H9 (cell line): Measurements from ENCODE around the gene BICDL2. TPM values are rescaled to one million over a fixed set of nuclear protein-coding genes. Genes with fewer than 3 reads are reported as not detected.

ENCODE experiments used
- DNase-seq: peaks from one replicate; pipeline ENCODE4 v3.0.0-alpha.2; 2017
- H2AFZ ChIP-seq: one replicate; pipeline ENCODE4 v1.6.1; 2013; ENCODE audit warnings: mild to moderate bottlenecking, low read length, control low read depth, moderate library complexity
- H2AK5ac ChIP-seq: 2 replicates; pipeline ENCODE4 v1.6.1; 2013; ENCODE audit warnings: low read length, control low read depth, mixed read lengths; ENCODE audit not compliant: insufficient read length
- H2BK120ac ChIP-seq: one replicate; pipeline ENCODE4 v1.6.1; 2013; ENCODE audit warnings: low read depth, mild to moderate bottlenecking, low read length, control low read depth, inconsistent platforms; ENCODE audit not compliant: poor library complexity, severe bottlenecking
- H2BK12ac ChIP-seq: 2 replicates; pipeline ENCODE4 v1.6.1; 2013; ENCODE audit warnings: low read length, control low read depth, mixed read lengths, low read depth; ENCODE audit not compliant: insufficient read length
- H2BK15ac ChIP-seq: 2 replicates; pipeline ENCODE4 v1.6.1; 2013; ENCODE audit warnings: low read depth, low read length, control low read depth
- H2BK20ac ChIP-seq: one replicate; pipeline ENCODE4 v1.6.1; 2013; ENCODE audit warnings: low read depth, mild to moderate bottlenecking, low read length, control low read depth, inconsistent platforms; ENCODE audit not compliant: poor library complexity, severe bottlenecking
- H2BK5ac ChIP-seq: 2 replicates; pipeline ENCODE4 v1.6.1; 2013; ENCODE audit warnings: low read length, control low read depth, mixed read lengths; ENCODE audit not compliant: insufficient read length
- H3K14ac ChIP-seq: 2 replicates; pipeline ENCODE4 v1.6.1; 2013; ENCODE audit warnings: low read length, control low read depth; ENCODE audit not compliant: insufficient read depth
- H3K18ac ChIP-seq: 2 replicates; pipeline ENCODE4 v1.6.1; 2013; ENCODE audit warnings: low read depth, mild to moderate bottlenecking, mixed read lengths, low read length, control low read depth; ENCODE audit not compliant: insufficient read length
- H3K23ac ChIP-seq: 2 replicates; pipeline ENCODE4 v1.6.1; 2013; ENCODE audit warnings: low read length, control low read depth, mixed read lengths, low read depth; ENCODE audit not compliant: insufficient read length
- H3K23me2 ChIP-seq: 2 replicates; pipeline ENCODE4 v1.6.1; 2013; ENCODE audit warnings: low read depth, mild to moderate bottlenecking, mixed read lengths, low read length, control low read depth; ENCODE audit not compliant: insufficient read length, poor library complexity, severe bottlenecking
- H3K27ac ChIP-seq: 2 replicates; pipeline ENCODE4 v1.5.1; 2013; ENCODE audit warnings: low read length, control low read depth, mixed read lengths, low read depth; ENCODE audit not compliant: insufficient read length
- H3K27me3 ChIP-seq: 2 replicates; pipeline ENCODE4 v1.6.1; 2013; ENCODE audit warnings: low read length, control low read depth, inconsistent platforms; ENCODE audit not compliant: insufficient read depth
- H3K4ac ChIP-seq: 2 replicates; pipeline ENCODE4 v1.6.1; 2013; ENCODE audit warnings: low read depth, mild to moderate bottlenecking, control low read depth, inconsistent platforms, low read length, moderate library complexity
- H3K4me1 ChIP-seq: 2 replicates; pipeline ENCODE4 v1.6.1; 2013; ENCODE audit warnings: low read length, control low read depth, inconsistent platforms; ENCODE audit not compliant: insufficient read depth
- H3K4me2 ChIP-seq: 2 replicates; pipeline ENCODE4 v1.6.1; 2013; ENCODE audit warnings: low read length, control low read depth, mixed read lengths; ENCODE audit not compliant: insufficient read length, insufficient read depth
- H3K56ac ChIP-seq: 2 replicates; pipeline ENCODE4 v1.6.1; 2013; ENCODE audit warnings: low read depth, mild to moderate bottlenecking, mixed read lengths, low read length, control low read depth; ENCODE audit not compliant: insufficient read length
- H3K79me1 ChIP-seq: 2 replicates; pipeline ENCODE4 v1.6.1; 2013; ENCODE audit warnings: low read depth, mild to moderate bottlenecking, moderate library complexity, low read length, control low read depth, inconsistent platforms; ENCODE audit not compliant: insufficient read depth, poor library complexity, severe bottlenecking
- H3K79me2 ChIP-seq: 2 replicates; pipeline ENCODE4 v1.6.1; 2013; ENCODE audit warnings: low read length, control low read depth, inconsistent platforms; ENCODE audit not compliant: insufficient read depth
- H3K9ac ChIP-seq: 2 replicates; pipeline ENCODE4 v1.6.1; 2013; ENCODE audit warnings: low read length, control low read depth, mixed read lengths; ENCODE audit not compliant: insufficient read length; ENCODE audit errors: extremely low read depth
- H3K9me3 ChIP-seq: one replicate; pipeline ENCODE4 v1.6.1; 2013; ENCODE audit warnings: low read depth, low read length, inconsistent platforms; ENCODE audit not compliant: control insufficient read depth
- H3T11ph ChIP-seq: one replicate; pipeline ENCODE4 v1.6.1; 2013; ENCODE audit warnings: mild to moderate bottlenecking, low read length, control low read depth, inconsistent platforms
- H4K20me1 ChIP-seq: one replicate; pipeline ENCODE4 v1.6.1; 2013; ENCODE audit not compliant: control insufficient read depth, insufficient read length, insufficient read depth
- H4K5ac ChIP-seq: 2 replicates; pipeline ENCODE4 v1.6.1; 2013; ENCODE audit warnings: low read depth, mild to moderate bottlenecking, mixed read lengths, low read length, control low read depth; ENCODE audit not compliant: insufficient read length
- H4K8ac ChIP-seq: replicated peaks from 2 replicates; pipeline ENCODE4 v1.6.1; 2013; ENCODE audit warnings: low read length, control low read depth, mixed read lengths, low read depth; ENCODE audit not compliant: insufficient read length
- H4K91ac ChIP-seq: 2 replicates; pipeline ENCODE4 v1.6.1; 2013; ENCODE audit warnings: low read depth, mild to moderate bottlenecking, moderate library complexity, mixed read lengths, low read length, control low read depth; ENCODE audit not compliant: insufficient read length
- H3K27ac Mint-ChIP-seq, 3 experiments: 2 replicates in 2 of 3; 3 replicates in 1 of 3; pipeline ENCODE4 v1.8.0; 2020 to 2021; ENCODE audit warnings: mixed read lengths in 3 of 3, mild to moderate bottlenecking in 1 of 3, moderate library complexity in 1 of 3
- H3K27me3 Mint-ChIP-seq: 2 replicates; pipeline ENCODE4 v1.8.0; 2021; ENCODE audit warnings: low read depth, mild to moderate bottlenecking, moderate library complexity, mixed read lengths
- H3K36me3 Mint-ChIP-seq, 3 experiments: 2 replicates in 2 of 3; 3 replicates in 1 of 3; pipeline ENCODE4 v1.8.0; 2020 to 2021; ENCODE audit warnings: low read depth in 3 of 3, mixed read lengths in 3 of 3; ENCODE audit not compliant: insufficient read depth in 1 of 3
- H3K4me1 Mint-ChIP-seq, 2 experiments: 2 replicates each; pipeline ENCODE4 v1.8.0; 2020; ENCODE audit warnings: mixed read lengths in 2 of 2
- H3K4me3 Mint-ChIP-seq, 2 experiments: 2 replicates in 1 of 2; 3 replicates in 1 of 2; pipeline ENCODE4 v1.8.0; 2020 to 2021; ENCODE audit warnings: mild to moderate bottlenecking in 2 of 2, mixed read lengths in 2 of 2, moderate library complexity in 1 of 2
- H3K9me3 Mint-ChIP-seq, 2 experiments: 2 replicates in 1 of 2; 3 replicates in 1 of 2; pipeline ENCODE4 v1.8.0; 2020; ENCODE audit warnings: mild to moderate bottlenecking in 2 of 2, mixed read lengths in 2 of 2, moderate library complexity in 1 of 2
- WGBS: extraction: QIAGEN DNeasy Blood & Tissue Kit; methylation state at CpG from one replicate; pipeline ENCODE4 v1.1.7; 2013; ENCODE audit warnings: missing lambda C conversion rate, low lambda C conversion rate, mixed read lengths; ENCODE audit not compliant: insufficient read length; ENCODE audit errors: extremely low coverage; 5-methylcytosine and 5-hydroxymethylcytosine counted together
- total RNA-seq: library from RNA; stranded (reverse); gene quantifications from 2 replicates; pipeline ENCODE4 v1.2.1, GENCODE V29; 2021
- TF ChIP-seq, protein P1 (sequence below): fragments of 200-600 bp; sonication (generic); conservative IDR thresholded peaks from 3 replicates; pipeline ENCODE4 v1.8.0; 2021; ENCODE audit warnings: antibody characterized with exemption, mild to moderate bottlenecking

BICDL2 gene
- total RNA-seq, 1 experiment from 2014 or later: 13.5 TPM

DNA sequence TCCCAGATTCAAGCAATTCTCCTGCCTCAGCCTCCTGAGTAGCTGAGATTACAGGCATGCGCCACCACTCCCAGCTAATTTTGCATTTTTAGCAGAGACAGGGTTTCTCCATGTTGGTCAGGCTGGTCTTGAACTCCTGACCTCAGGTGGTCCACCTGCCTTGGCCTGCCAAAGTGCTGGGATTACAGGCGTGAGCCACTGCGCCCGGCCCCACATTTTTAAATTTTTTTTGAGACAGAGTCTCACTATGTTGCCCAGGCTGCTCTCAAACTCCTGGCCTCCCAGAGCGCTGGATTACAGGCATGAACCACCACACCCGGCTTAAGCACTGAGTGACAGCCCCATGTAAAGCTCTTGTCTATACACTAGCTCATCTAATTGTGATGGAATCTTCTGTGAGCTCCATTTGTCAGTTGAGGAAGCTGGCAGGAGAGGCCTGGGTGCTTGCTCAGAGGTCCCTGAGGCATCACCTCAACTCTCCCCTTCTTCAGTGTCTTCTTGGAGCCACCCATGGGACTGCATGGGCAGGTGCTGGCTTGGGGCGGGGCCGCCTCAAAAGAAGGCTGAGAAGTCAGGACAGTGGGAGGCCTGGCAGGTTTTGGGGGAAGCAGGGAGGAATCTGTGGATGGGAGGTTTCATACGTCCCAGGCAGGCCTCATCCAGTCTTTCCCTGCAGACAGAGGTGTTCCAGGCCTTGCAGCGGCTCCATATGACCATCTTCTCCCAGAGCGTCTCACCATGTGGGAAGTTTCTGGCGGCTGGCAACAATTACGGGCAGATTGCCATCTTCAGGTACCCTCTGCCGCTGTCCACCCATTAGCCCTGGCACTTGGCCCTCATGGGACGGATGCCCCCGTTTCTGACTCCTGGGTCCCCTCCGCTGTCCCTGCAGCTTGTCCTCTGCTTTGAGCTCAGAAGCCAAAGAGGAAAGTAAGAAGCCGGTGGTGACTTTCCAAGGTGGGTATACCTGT is 11.4 kb downstream of the BICDL2 start:
- peaks cover 16 to 51% (median 42%) of the 10 kb centered on the region in 3 experiments for H3K36me3 Mint-ChIP-seq
- DNase-seq: peak; percentile 23
- H2BK12ac ChIP-seq: no peak overlapping the region
- H3T11ph ChIP-seq: no peak overlapping the region
- no peak overlapping the region for H3K56ac ChIP-seq
- no peak overlapping the region for H3K9ac ChIP-seq
- H3K14ac ChIP-seq: no peak overlapping the region
- H3K27me3 Mint-ChIP-seq: peaks cover 4% of the 10 kb centered on the region
- no peak overlapping the region for H3K27ac Mint-ChIP-seq
- H4K20me1 ChIP-seq: no peaks in the 10 kb centered on the region
- no peaks in the 10 kb centered on the region for H3K79me1 ChIP-seq
- H3K9me3 ChIP-seq: no peaks in the 10 kb centered on the region
- no peak overlapping the region for H2AFZ ChIP-seq
- no peak overlapping the region for H3K4ac ChIP-seq
- peaks cover 21 to 46% of the 10 kb centered on the region in 2 experiments for H3K4me1 Mint-ChIP-seq
- no peaks in the 10 kb centered on the region for H3K27me3 ChIP-seq
- no peak overlapping the region for H3K27ac ChIP-seq
- no peak overlapping the region for H2BK15ac ChIP-seq
- H3K79me2 ChIP-seq: no peaks in the 10 kb centered on the region
- no peak overlapping the region for H3K4me2 ChIP-seq
- H2AK5ac ChIP-seq: no peak overlapping the region
- WGBS: no CpG with 5 or more reads among the region's 18 CpGs
- TF ChIP-seq, protein P1, sequence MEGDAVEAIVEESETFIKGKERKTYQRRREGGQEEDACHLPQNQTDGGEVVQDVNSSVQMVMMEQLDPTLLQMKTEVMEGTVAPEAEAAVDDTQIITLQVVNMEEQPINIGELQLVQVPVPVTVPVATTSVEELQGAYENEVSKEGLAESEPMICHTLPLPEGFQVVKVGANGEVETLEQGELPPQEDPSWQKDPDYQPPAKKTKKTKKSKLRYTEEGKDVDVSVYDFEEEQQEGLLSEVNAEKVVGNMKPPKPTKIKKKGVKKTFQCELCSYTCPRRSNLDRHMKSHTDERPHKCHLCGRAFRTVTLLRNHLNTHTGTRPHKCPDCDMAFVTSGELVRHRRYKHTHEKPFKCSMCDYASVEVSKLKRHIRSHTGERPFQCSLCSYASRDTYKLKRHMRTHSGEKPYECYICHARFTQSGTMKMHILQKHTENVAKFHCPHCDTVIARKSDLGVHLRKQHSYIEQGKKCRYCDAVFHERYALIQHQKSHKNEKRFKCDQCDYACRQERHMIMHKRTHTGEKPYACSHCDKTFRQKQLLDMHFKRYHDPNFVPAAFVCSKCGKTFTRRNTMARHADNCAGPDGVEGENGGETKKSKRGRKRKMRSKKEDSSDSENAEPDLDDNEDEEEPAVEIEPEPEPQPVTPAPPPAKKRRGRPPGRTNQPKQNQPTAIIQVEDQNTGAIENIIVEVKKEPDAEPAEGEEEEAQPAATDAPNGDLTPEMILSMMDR: no peak
- no peak overlapping the region for H3K23ac ChIP-seq
- H2BK120ac ChIP-seq: no peak overlapping the region
- no peaks in the 10 kb centered on the region for H3K9me3 Mint-ChIP-seq
- H3K18ac ChIP-seq: no peak overlapping the region
- H2BK20ac ChIP-seq: no peak overlapping the region
- H3K23me2 ChIP-seq: peaks cover 26% of the 10 kb centered on the region
- H2BK5ac ChIP-seq: no peak overlapping the region
- peak overlapping the region; percentile 10 to 55; a peak in 2 of 5 replicates for H3K4me3 Mint-ChIP-seq
- H4K5ac ChIP-seq: no peak overlapping the region
- H4K91ac ChIP-seq: no peak overlapping the region
- no peak overlapping the region for H4K8ac ChIP-seq
- peaks cover 2% of the 10 kb centered on the region; the same call in 1 of the 2 replicates for H3K4me1 ChIP-seq
